ENCODE results near the gene IL12A. TPM values are rescaled to one million over a fixed set of nuclear protein-coding genes. Genes with fewer than 3 reads are reported as not detected.

Gene IL12A
- under 1 TPM in 1 of 2 donors, not detected in 1; 0.38 TPM for total RNA-seq
- long read RNA-seq, donor 1 = 0 reads
- long read RNA-seq, donor 2, partial matches to known transcripts = 0 of 2 reads
- long read RNA-seq, donor 2, other reads (novel, unspliced or antisense) = 0 of 2 reads

GRCh38 chr3:159988617-159989271 is at the start of gene IL12A:
IL12A (plus strand) TSS chr3:159988835.
- intact Hi-C loops (cut with DNase I) = no loop called here
- DNase-seq (ENCODE audit: low spot score) = peak; percentile 94

DNA sequence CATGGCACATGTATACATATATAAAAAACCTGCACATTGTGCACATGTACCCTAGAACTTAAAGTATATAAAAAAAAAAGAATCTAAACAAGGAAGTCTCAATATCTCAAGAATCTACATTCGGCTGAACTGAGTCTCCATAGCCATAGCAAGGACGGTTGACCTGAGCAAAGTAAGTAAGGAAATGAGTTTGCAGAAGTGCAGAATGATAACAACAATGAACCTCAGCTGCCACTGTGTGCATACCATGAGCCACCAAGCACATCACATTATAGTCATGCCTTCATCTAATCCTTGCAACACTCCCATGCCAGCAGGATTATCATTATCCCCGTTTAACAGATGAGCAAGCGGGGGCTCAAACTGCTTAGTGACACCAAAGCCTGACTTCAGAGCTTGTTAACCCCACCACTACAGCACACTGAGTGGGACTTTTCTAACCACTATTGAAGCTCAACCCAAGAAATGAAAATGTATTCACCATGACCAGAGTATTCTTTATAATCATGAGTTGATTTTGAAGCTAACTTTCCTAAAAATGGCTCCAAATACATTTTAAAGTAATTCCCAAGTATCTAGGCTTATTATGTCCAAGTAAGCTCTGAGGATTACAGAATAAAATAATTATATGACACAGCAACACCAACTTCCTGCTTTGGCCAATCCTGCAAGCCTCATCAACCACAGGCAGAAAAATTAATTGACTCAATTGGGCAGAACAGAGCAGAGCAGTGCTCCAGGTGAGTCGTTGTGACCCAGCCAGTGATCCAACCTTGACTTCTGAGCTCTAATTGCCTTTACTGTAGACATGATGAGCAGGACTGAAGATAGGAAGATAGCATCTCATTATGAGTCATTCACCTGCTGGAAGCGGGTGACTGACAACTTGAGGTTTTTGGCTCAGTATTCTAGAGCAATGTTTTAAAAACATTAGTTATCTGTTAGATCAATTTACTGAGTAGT is 47.3 kb upstream of the IL12A start:
- no peak for DNase-seq (ENCODE audit: low spot score)
- intact Hi-C loops (cut with DNase I) = no loop called here

DNA sequence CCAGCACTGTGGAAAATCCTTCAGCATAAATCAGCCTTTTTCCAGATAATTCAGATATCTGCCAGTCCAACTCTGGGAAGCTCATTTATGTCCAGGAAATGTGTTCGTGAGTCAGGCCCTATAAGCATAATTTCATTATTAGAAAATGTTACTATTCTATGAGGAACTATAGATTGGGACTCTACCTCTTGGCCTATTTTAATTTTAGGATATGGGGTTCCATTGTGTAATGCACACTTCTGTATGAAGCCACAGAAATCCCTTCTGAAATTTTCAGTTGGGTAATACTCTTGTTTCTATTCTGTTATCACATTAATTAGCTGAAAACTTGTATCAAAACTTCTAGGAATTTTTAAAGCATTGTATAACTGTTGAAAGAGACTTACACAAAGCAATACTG is 43.9 kb upstream of the IL12A start:
- intact Hi-C loops (cut with DNase I) = no loop called here
- DNase-seq (ENCODE audit: low spot score) = no peak

- DNase-seq (ENCODE audit: low spot score) = no peak
- intact Hi-C loops (cut with DNase I) = no loop called here
Measured at GRCh38 chr3:159945930-159946329, 42.7 kb upstream of the IL12A start.

GRCh38 chr3:159947220-159947619 is 41.4 kb upstream of the IL12A start:
- DNase-seq (ENCODE audit: low spot score) = no peak
- intact Hi-C loops (cut with DNase I) = no loop called here

- intact Hi-C loops (cut with DNase I) = no loop called here
- no peak for DNase-seq (ENCODE audit: low spot score)
Measured at GRCh38 chr3:159948429-159949144, 40.0 kb upstream of the IL12A start.

DNA sequence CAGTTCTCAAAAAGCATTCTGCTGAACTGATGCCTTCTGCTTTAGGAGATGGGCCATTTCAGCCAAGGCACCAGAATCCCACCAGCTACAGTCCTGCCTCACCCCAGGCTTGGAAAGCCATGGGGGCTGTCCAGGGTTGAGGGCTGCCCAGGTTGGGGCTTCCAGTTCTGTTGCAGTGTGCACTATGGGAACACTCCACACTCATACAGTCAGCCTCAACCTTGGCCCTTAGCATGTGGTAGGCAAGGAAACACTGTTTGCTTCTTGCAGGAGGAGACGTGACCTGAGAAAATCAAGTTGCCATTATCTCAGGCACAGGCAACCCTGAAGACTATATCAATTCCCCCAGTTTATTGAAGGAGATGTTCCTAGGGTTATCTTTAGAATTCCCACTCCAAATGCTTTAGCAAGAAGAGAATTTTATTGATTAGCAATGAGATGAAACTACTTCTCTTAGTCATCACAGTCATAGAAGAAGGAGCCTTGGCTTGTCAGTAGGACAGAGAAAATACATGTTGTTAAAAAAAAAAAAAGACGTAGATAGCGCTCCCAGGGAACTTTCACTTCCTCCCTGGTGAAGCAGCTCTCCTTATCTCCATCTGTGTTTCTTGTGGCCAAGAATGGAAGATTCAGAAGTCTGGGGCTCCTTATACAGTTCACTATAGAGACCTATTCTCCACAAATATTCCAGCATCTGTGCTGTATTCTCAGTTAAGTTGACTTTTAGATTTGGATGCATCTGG is 38.3 kb upstream of the IL12A start:
- no peak for DNase-seq (ENCODE audit: low spot score)

DNA sequence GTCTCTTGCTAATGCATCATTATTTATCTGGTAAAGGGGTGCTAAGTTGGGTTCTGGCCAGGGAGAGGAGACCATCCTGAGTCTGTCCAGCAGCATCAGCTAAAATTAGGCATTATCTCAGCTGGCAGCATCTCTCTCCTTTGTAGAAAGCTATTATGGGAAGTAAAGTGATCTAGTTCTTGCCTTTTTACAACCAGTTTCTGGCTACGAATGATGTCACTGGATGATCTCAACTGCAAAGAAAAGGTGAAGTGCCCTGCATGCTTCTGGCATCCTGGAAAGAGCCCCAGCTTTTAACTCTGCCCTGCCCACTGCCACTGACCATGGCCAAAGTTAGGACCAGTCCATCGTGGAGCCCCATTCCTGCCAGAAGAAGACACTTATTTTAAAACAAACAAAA is 37.1 kb upstream of the IL12A start:
- intact Hi-C loops (cut with DNase I) = no loop called here
- no peak for DNase-seq (ENCODE audit: low spot score)

More for the DNA sequence above, 38.3 kb upstream of the IL12A start:
- intact Hi-C loops (cut with DNase I) = no loop called here

DNA sequence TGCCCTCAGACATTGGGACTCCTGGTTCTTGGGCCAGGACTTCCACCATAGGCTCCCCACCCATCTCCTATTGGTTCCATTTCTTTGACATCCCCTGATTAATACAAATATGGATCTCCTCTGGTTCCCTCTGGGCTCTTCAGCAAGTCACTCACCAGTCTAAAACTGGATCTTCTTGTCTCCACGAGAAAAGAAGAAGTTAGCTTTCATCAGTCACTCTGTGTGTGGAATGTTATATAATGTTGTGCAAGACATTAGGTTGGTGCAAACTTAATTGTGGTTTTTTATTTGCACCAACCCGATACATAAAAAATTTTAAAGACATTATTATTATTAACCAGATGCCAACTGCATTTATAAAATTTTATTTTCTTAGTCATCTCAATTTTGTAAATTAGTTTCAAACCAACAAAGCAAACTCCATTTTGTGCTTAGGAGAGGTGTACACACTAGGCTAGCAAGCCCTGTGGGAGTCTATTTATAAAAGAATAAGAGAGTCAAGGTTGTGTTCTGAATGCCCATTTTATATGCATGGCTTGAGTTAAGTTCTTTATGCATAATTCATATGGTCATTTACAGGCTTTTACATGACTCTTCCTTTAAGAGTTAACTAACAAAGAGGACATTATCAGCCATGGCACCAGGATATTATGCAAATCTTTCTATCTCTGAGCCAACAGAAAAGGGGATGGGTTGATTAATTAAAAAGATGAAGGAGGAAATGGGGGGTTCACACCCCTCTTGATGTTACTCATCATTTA is 35.1 kb upstream of the IL12A start:
- DNase-seq (ENCODE audit: low spot score) = no peak

GRCh38 chr3:159960188-159961148 is 28.2 kb upstream of the IL12A start:
- intact Hi-C loops (cut with DNase I) = no loop called here
- no peak for DNase-seq (ENCODE audit: low spot score)

More for the DNA sequence above, 35.1 kb upstream of the IL12A start:
- intact Hi-C loops (cut with DNase I) = no loop called here

- intact Hi-C loops (cut with DNase I) = no loop called here
- no peak for DNase-seq (ENCODE audit: low spot score)
Measured at GRCh38 chr3:159964166-159964973, 24.3 kb upstream of the IL12A start.

GRCh38 chr3:159971311-159971710 is 17.3 kb upstream of the IL12A start:
- intact Hi-C loops (cut with DNase I) = no loop called here
- no peak for DNase-seq (ENCODE audit: low spot score)

DNA sequence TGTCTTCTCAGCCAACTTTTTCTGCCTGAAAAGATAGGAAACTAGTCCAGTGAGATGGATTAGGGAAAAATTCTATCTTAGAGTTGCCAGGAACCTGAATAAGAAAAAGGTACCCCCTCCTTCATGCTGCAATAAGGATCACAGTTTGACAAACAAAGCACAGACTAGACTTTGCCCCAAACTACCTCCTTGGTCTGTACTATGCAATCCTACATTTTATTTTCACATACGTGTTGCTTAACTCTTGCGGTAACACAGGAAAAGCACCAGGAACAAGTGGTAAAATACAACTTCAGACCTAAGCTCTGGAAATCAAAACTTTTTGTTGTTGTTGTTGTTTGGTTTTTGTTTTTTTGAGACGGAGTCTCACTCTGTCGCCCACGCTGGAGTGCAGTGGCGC is 11.3 kb upstream of the IL12A start:
- DNase-seq (ENCODE audit: low spot score) = no peak
- intact Hi-C loops (cut with DNase I) = no loop called here

DNA sequence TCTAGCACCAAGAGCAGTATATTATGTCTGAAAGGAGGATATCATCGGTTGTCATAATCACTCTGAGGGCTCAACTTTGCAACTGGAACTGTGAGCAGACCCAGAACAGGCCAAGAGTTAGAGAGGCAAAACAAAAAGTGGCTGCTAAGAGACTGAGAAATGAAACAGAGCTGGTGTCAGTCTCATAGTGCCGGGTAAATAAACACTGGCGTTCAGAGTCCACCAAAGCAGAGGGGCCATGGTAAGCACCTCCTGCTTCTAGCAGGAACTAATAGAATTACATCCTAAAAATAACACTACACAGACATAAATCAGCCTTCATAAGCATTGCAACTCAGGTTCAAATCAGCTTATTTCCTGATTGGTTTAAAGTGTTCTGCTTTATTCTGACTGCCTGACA is 10.3 kb upstream of the IL12A start:
- DNase-seq (ENCODE audit: low spot score) = no peak
- intact Hi-C loops (cut with DNase I) = no loop called here

- DNase-seq (ENCODE audit: low spot score) = no peak
- intact Hi-C loops (cut with DNase I) = no loop called here
Measured at GRCh38 chr3:159978918-159979703, 9.5 kb upstream of the IL12A start.
